OCI-LY7 (cell line): ENCODE measurements around the gene CEP68. TPM values are rescaled to one million over a fixed set of nuclear protein-coding genes. Genes with fewer than 3 reads are reported as not detected.

Experiments used
- BruUV-seq: library from RNA; stranded (reverse); fragments of 400-500 nt; replicated peaks from 2 replicates; lab custom pipeline; 2021; lab: Mats Ljungman, UMichigan
- CTCF ChIA-PET: fragments of 300-600 bp; sonication (Branson Sonifier 250); formaldehyde crosslinking; loops from one replicate; lab custom pipeline; 2022; ENCODE audit warnings: antibody characterized with exemption; ENCODE audit not compliant: unreplicated experiment; lab: Charles Lee
- POLR2A ChIA-PET: fragments of 300-600 bp; sonication (Branson Sonifier 250); formaldehyde crosslinking; loops from one replicate; lab custom pipeline; 2022; ENCODE audit warnings: antibody characterized with exemption; lab: Charles Lee
- DNase-seq: peaks from one replicate; pipeline ENCODE4 v3.0.0-alpha.2; 2015; ENCODE audit warnings: low spot score
- H2AFZ ChIP-seq: fragments of 200-600 bp; sonication (generic), shearing (Covaris generic); 2 replicates; pipeline ENCODE4 v1.6.1; 2014; ENCODE audit warnings: mild to moderate bottlenecking, antibody characterized with exemption, low read length, moderate library complexity
- H3K27ac ChIP-seq: fragments of 200-600 bp; sonication (generic); 2 replicates; pipeline ENCODE4 v1.5.1; 2014; ENCODE audit warnings: mixed run types, low read depth, mild to moderate bottlenecking, moderate library complexity, low read length, inconsistent platforms; ENCODE audit not compliant: poor library complexity, severe bottlenecking
- H3K36me3 ChIP-seq: fragments of 200-600 bp; sonication (generic); 2 replicates; pipeline ENCODE4 v1.6.1; 2014; ENCODE audit warnings: mild to moderate bottlenecking, antibody characterized with exemption, low read length, moderate library complexity, mixed read lengths; ENCODE audit not compliant: insufficient read depth
- H3K4me1 ChIP-seq: fragments of 200-600 bp; sonication (generic); 2 replicates; pipeline ENCODE4 v1.5.1; 2014; ENCODE audit warnings: mild to moderate bottlenecking, low read length; ENCODE audit not compliant: insufficient read depth, poor library complexity, severe bottlenecking
- H3K4me2 ChIP-seq: fragments of 200-600 bp; sonication (generic); 2 replicates; pipeline ENCODE4 v1.6.1; 2014; ENCODE audit warnings: mild to moderate bottlenecking, low read length
- H3K4me3 ChIP-seq: fragments of 200-600 bp; sonication (generic); 2 replicates; pipeline ENCODE4 v1.5.1; 2014; ENCODE audit warnings: mild to moderate bottlenecking, low read depth, low read length; ENCODE audit not compliant: poor library complexity, severe bottlenecking
- H3K79me2 ChIP-seq: fragments of 200-600 bp; sonication (generic); 2 replicates; pipeline ENCODE4 v1.6.1; 2016; ENCODE audit warnings: low read depth, mild to moderate bottlenecking, low read length, moderate library complexity, mixed read lengths; ENCODE audit not compliant: insufficient read depth
- H3K9me2 ChIP-seq: fragments of 200-600 bp; sonication (generic); 2 replicates; pipeline ENCODE4 v1.6.1; 2016; ENCODE audit warnings: mild to moderate bottlenecking, low read length, mixed read lengths; ENCODE audit not compliant: insufficient read depth
- H3K9me3 ChIP-seq: fragments of 200-600 bp; sonication (generic); 2 replicates; pipeline ENCODE4 v1.6.1; 2014; ENCODE audit warnings: mild to moderate bottlenecking, mixed run types, low read length, mixed read lengths
- H4K20me1 ChIP-seq: fragments of 200-600 bp; sonication (generic); 2 replicates; pipeline ENCODE4 v1.6.1; 2014; ENCODE audit warnings: mild to moderate bottlenecking, antibody characterized with exemption, low read length, moderate library complexity, mixed read lengths; ENCODE audit not compliant: insufficient read depth
- EZH2phosphoT487 ChIP-seq: fragments of 200-600 bp; sonication (generic); IDR thresholded peaks from 2 replicates; pipeline ENCODE4 v1.6.1; 2018; ENCODE audit warnings: low read depth, borderline replicate concordance, mild to moderate bottlenecking, mixed run types, antibody characterized with exemption, low read length, moderate library complexity, mixed read lengths
- intact Hi-C: fragments of 100-400 bp; cut with micrococcal nuclease; formaldehyde crosslinking; loops from one replicate; pipeline ENCODE4 v1.10.0; 2022; ENCODE audit not compliant: unreplicated experiment
- total RNA-seq, 2 experiments: library from RNA; depleted of rRNA in 1 of 2; stranded (reverse); fragments of >200 nt in 1 of 2; shearing (Covaris generic) in 1 of 2; gene quantifications; 2 replicates each; pipeline ENCODE4 v1.2.3, GENCODE V29; 2014 to 2022
- TF ChIP-seq, protein P1 (sequence below): fragments of 200-600 bp; sonication (generic); conservative IDR thresholded peaks from 2 replicates; pipeline ENCODE4 v1.5.1; 2014; ENCODE audit warnings: mild to moderate bottlenecking, antibody characterized with exemption, low read length, moderate library complexity, mixed read lengths

The CEP68 gene
- total RNA-seq, 2 experiments from 2014 or later, result 8.7 to 17.1 TPM

GRCh38 chr2:65128297-65129190 lies 72.3 kb downstream of the CEP68 start:
- intact Hi-C loops, result no loop called here
- Histone ChIP-seq H3K27ac (no peak overlapping the region), H3K36me3 (peaks cover 14% of the 10 kb centered on the region), H2AFZ (no peak overlapping the region), H3K4me3 (peak overlapping the region; percentile 93), H3K9me2 (no peaks in the 10 kb centered on the region), H3K4me2 (peak overlapping the region; percentile 99), H3K79me2 (peaks cover 63% of the 10 kb centered on the region), H4K20me1 (peaks cover 17% of the 10 kb centered on the region; the same call in 1 of the 2 replicates), H3K4me1 (peaks cover 28% of the 10 kb centered on the region), H3K9me3 (no peaks in the 10 kb centered on the region)
- ChIA-PET POLR2A (interaction anchor here (0.6 to 3.2 kb wide), 14 partner anchors 9 to 541 kb away, joined by 3 to 20 read pairs (median 4); partner anchors contain the start of gene CEP68), CTCF (no interaction called here)
- TF ChIP-seq, protein P1, sequence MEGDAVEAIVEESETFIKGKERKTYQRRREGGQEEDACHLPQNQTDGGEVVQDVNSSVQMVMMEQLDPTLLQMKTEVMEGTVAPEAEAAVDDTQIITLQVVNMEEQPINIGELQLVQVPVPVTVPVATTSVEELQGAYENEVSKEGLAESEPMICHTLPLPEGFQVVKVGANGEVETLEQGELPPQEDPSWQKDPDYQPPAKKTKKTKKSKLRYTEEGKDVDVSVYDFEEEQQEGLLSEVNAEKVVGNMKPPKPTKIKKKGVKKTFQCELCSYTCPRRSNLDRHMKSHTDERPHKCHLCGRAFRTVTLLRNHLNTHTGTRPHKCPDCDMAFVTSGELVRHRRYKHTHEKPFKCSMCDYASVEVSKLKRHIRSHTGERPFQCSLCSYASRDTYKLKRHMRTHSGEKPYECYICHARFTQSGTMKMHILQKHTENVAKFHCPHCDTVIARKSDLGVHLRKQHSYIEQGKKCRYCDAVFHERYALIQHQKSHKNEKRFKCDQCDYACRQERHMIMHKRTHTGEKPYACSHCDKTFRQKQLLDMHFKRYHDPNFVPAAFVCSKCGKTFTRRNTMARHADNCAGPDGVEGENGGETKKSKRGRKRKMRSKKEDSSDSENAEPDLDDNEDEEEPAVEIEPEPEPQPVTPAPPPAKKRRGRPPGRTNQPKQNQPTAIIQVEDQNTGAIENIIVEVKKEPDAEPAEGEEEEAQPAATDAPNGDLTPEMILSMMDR, result no peak
- no peak for TF ChIP-seq EZH2phosphoT487
- BruUV-seq, result no TSS peak
- DNase-seq, result peak; percentile 33

GRCh38 chr2:65129286-65129825 lies 73.1 kb downstream of the CEP68 start:
- Histone ChIP-seq H2AFZ (peak overlapping the region; percentile 43; the same call in 1 of the 2 replicates), H3K4me3 (peak overlapping the region; percentile 93), H3K9me3 (no peaks in the 10 kb centered on the region), H3K4me2 (peak overlapping the region; percentile 99), H3K79me2 (peaks cover 55% of the 10 kb centered on the region), H3K4me1 (peaks cover 28% of the 10 kb centered on the region), H3K36me3 (peaks cover 6% of the 10 kb centered on the region; the same call in 1 of the 2 replicates), H4K20me1 (peaks cover 17% of the 10 kb centered on the region; the same call in 1 of the 2 replicates), H3K27ac (peak overlapping the region; percentile 58), H3K9me2 (no peaks in the 10 kb centered on the region)
- peak; percentile 40 for DNase-seq
- TF ChIP-seq, protein P1, result no peak; the same call in 1 of the 2 replicates
- no peak for TF ChIP-seq EZH2phosphoT487
- POLR2A ChIA-PET, result interaction anchor here (0.6 to 3.2 kb wide), 22 partner anchors 10 to 542 kb away, joined by 3 to 20 read pairs (median 4); partner anchors contain the start of gene CEP68
- CTCF ChIA-PET, result interaction anchor here (0.6 to 1.1 kb wide), 7 partner anchors 13 to 194 kb away, joined by 3 to 6 read pairs (median 4); partner anchors contain the start of gene ACTR2
- BruUV-seq, result no TSS peak
- intact Hi-C loops, result no loop called here
